Measurements from ENCODE around the gene KCNH1. TPM values are rescaled to one million over a fixed set of nuclear protein-coding genes. Genes with fewer than 3 reads are reported as not detected.
"Not testable (repeated sequence)": the region's sequence is repeated elsewhere in the genome, so short reads cannot be mapped to it uniquely, and the experiment has no call there.

Gene KCNH1
- total RNA-seq, 1 donor from 2014 or later: not detected

GRCh38 chr1:211018690-211019089, 115.3 kb downstream of the KCNH1 start:
- ATAC-seq: no peak
- intact Hi-C loops (cut with DNase I): no loop called here
- Histone ChIP-seq H3K36me3 (no peaks in the 10 kb centered on the region), H3K9me3 (no peaks in the 10 kb centered on the region), H3K27me3 (ENCODE audit: low read depth) (no peaks in the 10 kb centered on the region), H3K27ac (no peak overlapping the region), H3K4me1 (no peaks in the 10 kb centered on the region), H3K4me3 (no peak overlapping the region)
- TF ChIP-seq CTCF (IDR thresholded peaks at IDR 0.05): no peak
- no peak for DNase-seq

GRCh38 chr1:211017075-211017718, 116.8 kb downstream of the KCNH1 start:
- ATAC-seq (no peak), DNase-seq (no peak)
- intact Hi-C loops (cut with DNase I): no loop called here
- H3K27ac ChIP-seq: no peak overlapping the region
- H3K36me3 ChIP-seq: no peaks in the 10 kb centered on the region
- H3K4me1 ChIP-seq: no peaks in the 10 kb centered on the region
- H3K9me3 ChIP-seq: no peaks in the 10 kb centered on the region
- no peak for TF ChIP-seq CTCF (IDR thresholded peaks at IDR 0.05)
- H3K4me3 ChIP-seq: no peak overlapping the region
- no peaks in the 10 kb centered on the region for H3K27me3 ChIP-seq (ENCODE audit: low read depth)

- H3K27ac ChIP-seq: no peak overlapping the region
- no peak overlapping the region for H3K4me3 ChIP-seq
- no peaks in the 10 kb centered on the region for H3K36me3 ChIP-seq
- H3K4me1 ChIP-seq: no peaks in the 10 kb centered on the region
- DNase-seq (no peak), ATAC-seq (no peak)
- no peaks in the 10 kb centered on the region for H3K9me3 ChIP-seq
- intact Hi-C loops (cut with DNase I): no loop called here
- H3K27me3 ChIP-seq (ENCODE audit: low read depth): no peaks in the 10 kb centered on the region
- no peak for TF ChIP-seq CTCF (IDR thresholded peaks at IDR 0.05)
Observed at GRCh38 chr1:211014275-211014674, 119.7 kb downstream of the KCNH1 start.

GRCh38 chr1:211013346-211014240, 120.4 kb downstream of the KCNH1 start:
- Histone ChIP-seq H3K9me3 (no peaks in the 10 kb centered on the region), H3K27ac (no peak overlapping the region), H3K4me1 (no peaks in the 10 kb centered on the region), H3K36me3 (no peaks in the 10 kb centered on the region), H3K27me3 (ENCODE audit: low read depth) (no peaks in the 10 kb centered on the region), H3K4me3 (no peak overlapping the region)
- TF ChIP-seq CTCF (IDR thresholded peaks at IDR 0.05): no peak
- ATAC-seq (no peak), DNase-seq (no peak)
- intact Hi-C loops (cut with DNase I): no loop called here

- intact Hi-C loops (cut with DNase I); H3K4me3 ChIP-seq; H3K27me3 ChIP-seq (ENCODE audit: low read depth); H3K36me3 ChIP-seq; H3K9me3 ChIP-seq; H3K27ac ChIP-seq; DNase-seq; ATAC-seq; H3K4me1 ChIP-seq: not testable (repeated sequence)
Observed at GRCh38 chr1:211011128-211011527, 122.8 kb downstream of the KCNH1 start.

- ATAC-seq (no peak), DNase-seq (no peak)
- H3K36me3 ChIP-seq: no peaks in the 10 kb centered on the region
- no peak overlapping the region for H3K27ac ChIP-seq
- no peaks in the 10 kb centered on the region for H3K27me3 ChIP-seq (ENCODE audit: low read depth)
- H3K4me1 ChIP-seq: no peaks in the 10 kb centered on the region
- intact Hi-C loops (cut with DNase I): no loop called here
- H3K4me3 ChIP-seq: no peak overlapping the region
- TF ChIP-seq CTCF (IDR thresholded peaks at IDR 0.05): no peak
- H3K9me3 ChIP-seq: no peaks in the 10 kb centered on the region
Observed at GRCh38 chr1:211009944-211010343, 124.0 kb downstream of the KCNH1 start.

Measured in lower lobe of right lung (tissue), 2 donors.